ENCODE results near the gene REEP6.

- TF ChIP-seq CTCF (IDR thresholded peaks at IDR 0.05): no peak
- no peak for TF ChIP-seq POLR2A (IDR thresholded peaks at IDR 0.05)
Measured at GRCh38 chr19:1516395-1516753, 25.4 kb downstream of the REEP6 start.

All from adrenal gland (tissue), 5 donors.